ENCODE data around the gene GPRIN1. TPM values are rescaled to one million over a fixed set of nuclear protein-coding genes. Genes with fewer than 3 reads are reported as not detected.

Gene GPRIN1
- total RNA-seq, 1 experiment from 2014 or later: 8.5 TPM

DNA sequence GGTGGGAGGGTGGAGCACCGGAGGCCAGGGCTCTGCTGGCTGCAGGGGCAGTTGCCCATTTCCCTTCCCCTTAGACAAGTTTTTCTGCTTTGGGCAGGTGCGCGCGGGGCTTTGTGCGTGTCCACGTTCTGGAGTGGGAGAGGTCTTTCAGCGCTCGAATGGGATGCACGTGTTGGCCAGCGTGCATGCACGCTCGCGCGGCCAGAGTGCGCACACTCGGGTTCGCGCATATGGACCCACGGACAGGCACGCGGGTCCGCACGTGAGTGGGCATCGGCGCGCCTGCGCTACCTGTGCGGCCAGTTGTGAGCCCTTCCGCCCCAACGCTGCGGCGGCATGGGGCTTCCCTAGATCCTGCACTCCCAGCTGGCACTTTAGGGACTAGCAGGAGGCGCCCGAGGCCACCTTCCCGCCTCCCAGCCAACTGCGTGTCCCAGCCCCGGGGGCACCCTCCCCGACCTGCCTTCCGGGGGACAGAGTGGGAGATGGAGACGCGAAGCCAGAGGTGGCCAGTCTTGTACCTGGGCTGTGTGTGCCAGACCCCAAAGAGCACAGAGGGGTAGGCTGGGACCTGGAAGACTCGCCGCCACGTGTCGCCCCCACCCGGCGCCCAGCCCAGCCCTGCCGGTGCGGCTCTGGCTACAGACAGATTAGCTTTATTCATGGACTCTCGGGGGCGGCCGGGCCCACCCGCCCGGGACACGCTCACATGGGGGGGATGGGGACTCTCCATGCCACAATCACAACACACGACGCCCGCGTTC is 9.8 kb upstream of the GPRIN1 start (continued):
- TF ChIP-seq, protein P1, sequence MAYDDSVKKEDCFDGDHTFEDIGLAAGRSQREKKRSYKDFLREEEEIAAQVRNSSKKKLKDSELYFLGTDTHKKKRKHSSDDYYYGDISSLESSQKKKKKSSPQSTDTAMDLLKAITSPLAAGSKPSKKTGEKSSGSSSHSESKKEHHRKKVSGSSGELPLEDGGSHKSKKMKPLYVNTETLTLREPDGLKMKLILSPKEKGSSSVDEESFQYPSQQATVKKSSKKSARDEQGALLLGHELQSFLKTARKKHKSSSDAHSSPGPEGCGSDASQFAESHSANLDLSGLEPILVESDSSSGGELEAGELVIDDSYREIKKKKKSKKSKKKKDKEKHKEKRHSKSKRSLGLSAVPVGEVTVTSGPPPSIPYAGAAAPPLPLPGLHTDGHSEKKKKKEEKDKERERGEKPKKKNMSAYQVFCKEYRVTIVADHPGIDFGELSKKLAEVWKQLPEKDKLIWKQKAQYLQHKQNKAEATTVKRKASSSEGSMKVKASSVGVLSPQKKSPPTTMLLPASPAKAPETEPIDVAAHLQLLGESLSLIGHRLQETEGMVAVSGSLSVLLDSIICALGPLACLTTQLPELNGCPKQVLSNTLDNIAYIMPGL (CRISPR knock-in tag; IDR thresholded peaks at IDR 0.05): peak; percentile 72
- TF ChIP-seq, protein P2, sequence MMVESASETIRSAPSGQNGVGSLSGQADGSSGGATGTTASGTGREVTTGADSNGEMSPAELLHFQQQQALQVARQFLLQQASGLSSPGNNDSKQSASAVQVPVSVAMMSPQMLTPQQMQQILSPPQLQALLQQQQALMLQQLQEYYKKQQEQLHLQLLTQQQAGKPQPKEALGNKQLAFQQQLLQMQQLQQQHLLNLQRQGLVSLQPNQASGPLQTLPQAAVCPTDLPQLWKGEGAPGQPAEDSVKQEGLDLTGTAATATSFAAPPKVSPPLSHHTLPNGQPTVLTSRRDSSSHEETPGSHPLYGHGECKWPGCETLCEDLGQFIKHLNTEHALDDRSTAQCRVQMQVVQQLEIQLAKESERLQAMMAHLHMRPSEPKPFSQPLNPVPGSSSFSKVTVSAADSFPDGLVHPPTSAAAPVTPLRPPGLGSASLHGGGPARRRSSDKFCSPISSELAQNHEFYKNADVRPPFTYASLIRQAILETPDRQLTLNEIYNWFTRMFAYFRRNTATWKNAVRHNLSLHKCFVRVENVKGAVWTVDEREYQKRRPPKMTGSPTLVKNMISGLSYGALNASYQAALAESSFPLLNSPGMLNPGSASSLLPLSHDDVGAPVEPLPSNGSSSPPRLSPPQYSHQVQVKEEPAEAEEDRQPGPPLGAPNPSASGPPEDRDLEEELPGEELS (CRISPR knock-in tag; IDR thresholded peaks at IDR 0.05): peak; percentile 48
- TF ChIP-seq NR2C2 (CRISPR knock-in tag; IDR thresholded peaks at IDR 0.05) (0 out of 2 replicates have a peak, but pooled peaks have one; percentile 18), ZNF671 (CRISPR knock-in tag; IDR thresholded peaks at IDR 0.05) (no peak), NFYB (CRISPR knock-in tag; conservative IDR thresholded peaks at IDR 0.05; ENCODE audit: low read depth) (no peak)
- TF ChIP-seq, protein P3, sequence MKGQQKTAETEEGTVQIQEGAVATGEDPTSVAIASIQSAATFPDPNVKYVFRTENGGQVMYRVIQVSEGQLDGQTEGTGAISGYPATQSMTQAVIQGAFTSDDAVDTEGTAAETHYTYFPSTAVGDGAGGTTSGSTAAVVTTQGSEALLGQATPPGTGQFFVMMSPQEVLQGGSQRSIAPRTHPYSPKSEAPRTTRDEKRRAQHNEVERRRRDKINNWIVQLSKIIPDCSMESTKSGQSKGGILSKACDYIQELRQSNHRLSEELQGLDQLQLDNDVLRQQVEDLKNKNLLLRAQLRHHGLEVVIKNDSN (CRISPR knock-in tag; IDR thresholded peaks at IDR 0.05): no peak
- TF ChIP-seq, protein P4, sequence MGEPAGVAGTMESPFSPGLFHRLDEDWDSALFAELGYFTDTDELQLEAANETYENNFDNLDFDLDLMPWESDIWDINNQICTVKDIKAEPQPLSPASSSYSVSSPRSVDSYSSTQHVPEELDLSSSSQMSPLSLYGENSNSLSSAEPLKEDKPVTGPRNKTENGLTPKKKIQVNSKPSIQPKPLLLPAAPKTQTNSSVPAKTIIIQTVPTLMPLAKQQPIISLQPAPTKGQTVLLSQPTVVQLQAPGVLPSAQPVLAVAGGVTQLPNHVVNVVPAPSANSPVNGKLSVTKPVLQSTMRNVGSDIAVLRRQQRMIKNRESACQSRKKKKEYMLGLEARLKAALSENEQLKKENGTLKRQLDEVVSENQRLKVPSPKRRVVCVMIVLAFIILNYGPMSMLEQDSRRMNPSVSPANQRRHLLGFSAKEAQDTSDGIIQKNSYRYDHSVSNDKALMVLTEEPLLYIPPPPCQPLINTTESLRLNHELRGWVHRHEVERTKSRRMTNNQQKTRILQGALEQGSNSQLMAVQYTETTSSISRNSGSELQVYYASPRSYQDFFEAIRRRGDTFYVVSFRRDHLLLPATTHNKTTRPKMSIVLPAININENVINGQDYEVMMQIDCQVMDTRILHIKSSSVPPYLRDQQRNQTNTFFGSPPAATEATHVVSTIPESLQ (CRISPR knock-in tag; IDR thresholded peaks at IDR 0.05): no peak
- TF ChIP-seq, protein P5, sequence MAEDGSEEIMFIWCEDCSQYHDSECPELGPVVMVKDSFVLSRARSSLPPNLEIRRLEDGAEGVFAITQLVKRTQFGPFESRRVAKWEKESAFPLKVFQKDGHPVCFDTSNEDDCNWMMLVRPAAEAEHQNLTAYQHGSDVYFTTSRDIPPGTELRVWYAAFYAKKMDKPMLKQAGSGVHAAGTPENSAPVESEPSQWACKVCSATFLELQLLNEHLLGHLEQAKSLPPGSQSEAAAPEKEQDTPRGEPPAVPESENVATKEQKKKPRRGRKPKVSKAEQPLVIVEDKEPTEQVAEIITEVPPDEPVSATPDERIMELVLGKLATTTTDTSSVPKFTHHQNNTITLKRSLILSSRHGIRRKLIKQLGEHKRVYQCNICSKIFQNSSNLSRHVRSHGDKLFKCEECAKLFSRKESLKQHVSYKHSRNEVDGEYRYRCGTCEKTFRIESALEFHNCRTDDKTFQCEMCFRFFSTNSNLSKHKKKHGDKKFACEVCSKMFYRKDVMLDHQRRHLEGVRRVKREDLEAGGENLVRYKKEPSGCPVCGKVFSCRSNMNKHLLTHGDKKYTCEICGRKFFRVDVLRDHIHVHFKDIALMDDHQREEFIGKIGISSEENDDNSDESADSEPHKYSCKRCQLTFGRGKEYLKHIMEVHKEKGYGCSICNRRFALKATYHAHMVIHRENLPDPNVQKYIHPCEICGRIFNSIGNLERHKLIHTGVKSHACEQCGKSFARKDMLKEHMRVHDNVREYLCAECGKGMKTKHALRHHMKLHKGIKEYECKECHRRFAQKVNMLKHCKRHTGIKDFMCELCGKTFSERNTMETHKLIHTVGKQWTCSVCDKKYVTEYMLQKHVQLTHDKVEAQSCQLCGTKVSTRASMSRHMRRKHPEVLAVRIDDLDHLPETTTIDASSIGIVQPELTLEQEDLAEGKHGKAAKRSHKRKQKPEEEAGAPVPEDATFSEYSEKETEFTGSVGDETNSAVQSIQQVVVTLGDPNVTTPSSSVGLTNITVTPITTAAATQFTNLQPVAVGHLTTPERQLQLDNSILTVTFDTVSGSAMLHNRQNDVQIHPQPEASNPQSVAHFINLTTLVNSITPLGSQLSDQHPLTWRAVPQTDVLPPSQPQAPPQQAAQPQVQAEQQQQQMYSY (CRISPR knock-in tag; IDR thresholded peaks at IDR 0.05): 0 out of 2 replicates have a peak, but pooled peaks have one; percentile 7

DNA sequence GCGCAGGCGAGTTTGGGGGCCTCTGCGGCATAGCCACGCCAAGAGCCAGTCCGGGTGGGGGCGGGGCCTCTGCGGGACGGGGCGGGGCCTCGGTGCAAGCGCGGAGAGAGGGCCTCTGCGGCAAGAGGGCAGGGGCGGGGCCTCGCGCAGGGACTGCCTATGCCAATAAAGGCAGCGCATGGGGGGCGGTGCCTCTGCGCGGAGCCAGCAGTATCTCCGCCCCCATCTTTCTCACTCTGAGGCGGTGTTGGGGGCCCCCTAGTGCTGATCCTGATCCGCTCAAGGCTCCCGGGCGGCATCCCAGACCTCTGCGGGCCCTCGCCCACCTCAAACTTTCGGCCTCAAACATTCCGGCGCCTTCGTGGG is 9.2 kb upstream of the GPRIN1 start:
- no peaks in the 10 kb centered on the region for H3K9me3 Mint-ChIP-seq
- H3K4me3 Mint-ChIP-seq: peak overlapping the region; percentile 76
- CTCF ChIA-PET: interaction anchor here (0.6 to 1.3 kb wide), 5 partner anchors 11 to 258 kb away, joined by 3 to 4 read pairs (median 3); partner anchors contain the start of genes EIF4E1B and SNCB
- POLR2A ChIA-PET: interaction anchor here (1.0 kb wide), 1 partner anchor 11 kb away, joined by 3 read pairs; no protein-coding TSS in a partner anchor
- no peak overlapping the region for H3K27ac Mint-ChIP-seq
- DNase-seq (ENCODE audit: low spot score): peak; percentile 98
- no peaks in the 10 kb centered on the region for H3K36me3 Mint-ChIP-seq
- H3K27me3 Mint-ChIP-seq (ENCODE audit: low read depth): peaks cover 69% of the 10 kb centered on the region
- TF ChIP-seq, protein P6, sequence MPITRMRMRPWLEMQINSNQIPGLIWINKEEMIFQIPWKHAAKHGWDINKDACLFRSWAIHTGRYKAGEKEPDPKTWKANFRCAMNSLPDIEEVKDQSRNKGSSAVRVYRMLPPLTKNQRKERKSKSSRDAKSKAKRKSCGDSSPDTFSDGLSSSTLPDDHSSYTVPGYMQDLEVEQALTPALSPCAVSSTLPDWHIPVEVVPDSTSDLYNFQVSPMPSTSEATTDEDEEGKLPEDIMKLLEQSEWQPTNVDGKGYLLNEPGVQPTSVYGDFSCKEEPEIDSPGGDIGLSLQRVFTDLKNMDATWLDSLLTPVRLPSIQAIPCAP (CRISPR knock-in tag; IDR thresholded peaks at IDR 0.05): no peak
- TF ChIP-seq, protein P7, sequence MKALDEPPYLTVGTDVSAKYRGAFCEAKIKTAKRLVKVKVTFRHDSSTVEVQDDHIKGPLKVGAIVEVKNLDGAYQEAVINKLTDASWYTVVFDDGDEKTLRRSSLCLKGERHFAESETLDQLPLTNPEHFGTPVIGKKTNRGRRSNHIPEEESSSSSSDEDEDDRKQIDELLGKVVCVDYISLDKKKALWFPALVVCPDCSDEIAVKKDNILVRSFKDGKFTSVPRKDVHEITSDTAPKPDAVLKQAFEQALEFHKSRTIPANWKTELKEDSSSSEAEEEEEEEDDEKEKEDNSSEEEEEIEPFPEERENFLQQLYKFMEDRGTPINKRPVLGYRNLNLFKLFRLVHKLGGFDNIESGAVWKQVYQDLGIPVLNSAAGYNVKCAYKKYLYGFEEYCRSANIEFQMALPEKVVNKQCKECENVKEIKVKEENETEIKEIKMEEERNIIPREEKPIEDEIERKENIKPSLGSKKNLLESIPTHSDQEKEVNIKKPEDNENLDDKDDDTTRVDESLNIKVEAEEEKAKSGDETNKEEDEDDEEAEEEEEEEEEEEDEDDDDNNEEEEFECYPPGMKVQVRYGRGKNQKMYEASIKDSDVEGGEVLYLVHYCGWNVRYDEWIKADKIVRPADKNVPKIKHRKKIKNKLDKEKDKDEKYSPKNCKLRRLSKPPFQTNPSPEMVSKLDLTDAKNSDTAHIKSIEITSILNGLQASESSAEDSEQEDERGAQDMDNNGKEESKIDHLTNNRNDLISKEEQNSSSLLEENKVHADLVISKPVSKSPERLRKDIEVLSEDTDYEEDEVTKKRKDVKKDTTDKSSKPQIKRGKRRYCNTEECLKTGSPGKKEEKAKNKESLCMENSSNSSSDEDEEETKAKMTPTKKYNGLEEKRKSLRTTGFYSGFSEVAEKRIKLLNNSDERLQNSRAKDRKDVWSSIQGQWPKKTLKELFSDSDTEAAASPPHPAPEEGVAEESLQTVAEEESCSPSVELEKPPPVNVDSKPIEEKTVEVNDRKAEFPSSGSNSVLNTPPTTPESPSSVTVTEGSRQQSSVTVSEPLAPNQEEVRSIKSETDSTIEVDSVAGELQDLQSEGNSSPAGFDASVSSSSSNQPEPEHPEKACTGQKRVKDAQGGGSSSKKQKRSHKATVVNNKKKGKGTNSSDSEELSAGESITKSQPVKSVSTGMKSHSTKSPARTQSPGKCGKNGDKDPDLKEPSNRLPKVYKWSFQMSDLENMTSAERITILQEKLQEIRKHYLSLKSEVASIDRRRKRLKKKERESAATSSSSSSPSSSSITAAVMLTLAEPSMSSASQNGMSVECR (CRISPR knock-in tag; IDR thresholded peaks at IDR 0.05; ENCODE audit: borderline replicate concordance): 0 out of 2 replicates have a peak, but pooled peaks have one; percentile 23
- TF ChIP-seq FOXJ3 (CRISPR knock-in tag; IDR thresholded peaks at IDR 0.05; ENCODE audit: borderline replicate concordance) (no peak), NR2C2 (CRISPR knock-in tag; IDR thresholded peaks at IDR 0.05) (no peak), SP1 (CRISPR knock-in tag; conservative IDR thresholded peaks at IDR 0.05) (peak; percentile 78)
- ATAC-seq: peak; percentile 98
- H3K4me1 Mint-ChIP-seq: peaks cover 6% of the 10 kb centered on the region

All from WTC11 (cell line).